Spleen (tissue), 11 donors: Measurements from ENCODE around the gene PRMT1. TPM values are rescaled to one million over a fixed set of nuclear protein-coding genes. Genes with fewer than 3 reads are reported as not detected.
A peak's percentile ranks its signal among the peaks of the same experiment; 100 is the strongest.

Source experiments
- DNase-seq: peaks from one replicate; pipeline ENCODE4 v3.0.0-alpha.2; 2020
- H3K27ac ChIP-seq, 8 donors: fragments of 200-600 bp; sonication (generic) in 7 of 8; 1 replicate in 4 of 8; 2 replicates in 4 of 8; pipeline versions ENCODE4 v1.5.0 to v1.8.0; 2016 to 2021; ENCODE audit warnings: inconsistent platforms in 4 of 8, mild to moderate bottlenecking in 4 of 8, moderate library complexity in 1 of 8
- H3K27me3 ChIP-seq, 7 donors: fragments of 200-600 bp; sonication (generic) in 6 of 7; replicated peaks in 1 of 7; 1 replicate in 4 of 7; 2 replicates in 3 of 7; pipeline versions ENCODE4 v1.5.0 to v1.8.0; 2016 to 2021; ENCODE audit warnings: inconsistent platforms in 3 of 7, mild to moderate bottlenecking in 1 of 7
- H3K36me3 ChIP-seq, 6 donors: fragments of 200-600 bp; sonication (generic) in 5 of 6; 1 replicate in 4 of 6; 2 replicates in 2 of 6; pipeline versions ENCODE4 v1.5.0 to v1.8.0; 2016 to 2021; ENCODE audit warnings: inconsistent platforms in 2 of 6
- H3K4me1 ChIP-seq, 6 donors: fragments of 200-600 bp; sonication (generic) in 5 of 6; 1 replicate in 3 of 6; 2 replicates in 3 of 6; pipeline versions ENCODE4 v1.5.0 to v1.8.0; 2016 to 2021; ENCODE audit warnings: inconsistent platforms in 3 of 6
- H3K4me3 ChIP-seq, 8 donors: fragments of 200-600 bp; sonication (generic) in 7 of 8; 1 replicate in 4 of 8; 2 replicates in 4 of 8; pipeline versions ENCODE4 v1.5.0 to v1.8.0; 2016 to 2021; ENCODE audit warnings: inconsistent platforms in 4 of 8, mild to moderate bottlenecking in 4 of 8, moderate library complexity in 2 of 8
- H3K9me3 ChIP-seq, 8 donors: fragments of 200-600 bp; sonication (generic) in 7 of 8; 1 replicate in 4 of 8; 2 replicates in 4 of 8; pipeline versions ENCODE4 v1.5.0 to v1.8.0; 2016 to 2021; ENCODE audit warnings: inconsistent platforms in 4 of 8
- POLR2A ChIP-seq, 3 donors: fragments of 450-650 bp; IDR thresholded peaks; one replicate each; pipeline ENCODE4 v1.5.1; 2017; ENCODE audit warnings: antibody characterized with exemption in 3 of 3, mild to moderate bottlenecking in 1 of 3
- POLR2AphosphoS5 ChIP-seq, 3 donors: sonication (generic); formaldehyde crosslinking; IDR thresholded peaks; one replicate each; pipeline ENCODE4 v1.5.1; 2017; ENCODE audit warnings: antibody characterized with exemption in 3 of 3
- WGBS, 5 donors: extraction: QIAGEN DNeasy Blood & Tissue Kit in 3 of 5; methylation state at CpG; one replicate each; pipeline versions ENCODE4 v1.1.5 to v1.1.7; 2013 to 2018; 5-methylcytosine and 5-hydroxymethylcytosine counted together
- intact Hi-C: fragments of 100-400 bp; cut with DNase I; formaldehyde crosslinking; loops from one replicate; pipeline ENCODE4 v1.15.0; 2023; ENCODE audit warnings: low total_unique reads
- polyA plus RNA-seq, 3 donors: library from polyadenylated mRNA; stranded (reverse); fragments of 200-250 nt; gene quantifications; one replicate each; pipeline ENCODE4 v1.2.1, GENCODE V29; 2013
- total RNA-seq, 7 donors: library from RNA; depleted of rRNA in 3 of 7; stranded (reverse); fragments of >200 nt in 3 of 7; fragmentation: NEBNext Ultra II Directional in 4 of 7; extraction: Animal tissue kit (Norgen Biotek cat#: 25700) in 4 of 7; gene quantifications; one replicate each; pipeline versions ENCODE4 v1.1.0 to v1.2.1, GENCODE V29; 2016 to 2021
- TF ChIP-seq, protein P1 (sequence below), 11 experiments: fragments of 200-600 bp in 7 of 11; fragments of 450-650 bp in 4 of 11; sonication (generic) in 4 of 11; IDR thresholded peaks in 8 of 11; conservative IDR thresholded peaks in 3 of 11; 1 replicate in 7 of 11; 2 replicates in 4 of 11; pipeline versions ENCODE4 v1.4.0 to v1.8.0; 2016 to 2021; ENCODE audit warnings: antibody characterized with exemption in 11 of 11, inconsistent platforms in 4 of 11, mild to moderate bottlenecking in 1 of 11
- donor health status: healthy with polysubstance abuse.
- donor health status: DM: no; HTN: no; CAD: no; lungs with moderate emphysema.
- donor health status: DM: no; HTN: no; CAD: no.
- donor health status: Bipolar disorder and iron deficiency.
- donor health status: healthy.
- donor health status: DM: no; HTN: no; CAD: no.
- donor health status: DM: yes; HTN: yes; CAD: no.

Gene PRMT1
- total and polyA plus RNA-seq, 10 donors, result 108 to 175 (median 124) TPM

- Histone ChIP-seq H3K36me3 (peaks cover 0 to 35% (median 19%) of the 10 kb centered on the region in 6 donors), H3K27ac (peak overlapping the region; percentile 89 to 97 (median 94)), H3K27me3 (no peaks in the 10 kb centered on the region), H3K4me3 (peak overlapping the region; percentile 88 to 100 (median 98)), H3K9me3 (no peaks in the 10 kb centered on the region), H3K4me1 (peaks cover 23 to 79% (median 48%) of the 10 kb centered on the region in 6 donors)
- 1 to 4% (median 3%) methylated on average over 16 to 21 of the region's 21 CpGs for WGBS, 5 donors
- intact Hi-C loops, result loop anchor here (10.0 kb wide), 1 partner anchor 103 kb away; no protein-coding TSS in a partner anchor
- TF ChIP-seq, protein P1, sequence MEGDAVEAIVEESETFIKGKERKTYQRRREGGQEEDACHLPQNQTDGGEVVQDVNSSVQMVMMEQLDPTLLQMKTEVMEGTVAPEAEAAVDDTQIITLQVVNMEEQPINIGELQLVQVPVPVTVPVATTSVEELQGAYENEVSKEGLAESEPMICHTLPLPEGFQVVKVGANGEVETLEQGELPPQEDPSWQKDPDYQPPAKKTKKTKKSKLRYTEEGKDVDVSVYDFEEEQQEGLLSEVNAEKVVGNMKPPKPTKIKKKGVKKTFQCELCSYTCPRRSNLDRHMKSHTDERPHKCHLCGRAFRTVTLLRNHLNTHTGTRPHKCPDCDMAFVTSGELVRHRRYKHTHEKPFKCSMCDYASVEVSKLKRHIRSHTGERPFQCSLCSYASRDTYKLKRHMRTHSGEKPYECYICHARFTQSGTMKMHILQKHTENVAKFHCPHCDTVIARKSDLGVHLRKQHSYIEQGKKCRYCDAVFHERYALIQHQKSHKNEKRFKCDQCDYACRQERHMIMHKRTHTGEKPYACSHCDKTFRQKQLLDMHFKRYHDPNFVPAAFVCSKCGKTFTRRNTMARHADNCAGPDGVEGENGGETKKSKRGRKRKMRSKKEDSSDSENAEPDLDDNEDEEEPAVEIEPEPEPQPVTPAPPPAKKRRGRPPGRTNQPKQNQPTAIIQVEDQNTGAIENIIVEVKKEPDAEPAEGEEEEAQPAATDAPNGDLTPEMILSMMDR (IDR thresholded peaks at IDR 0.05 in 8 of 11, conservative IDR thresholded peaks at IDR 0.05 in 3 of 11), result peak; percentile 46 to 83 (median 72)
- no peak for TF ChIP-seq POLR2A (IDR thresholded peaks at IDR 0.05)
- DNase-seq, result peak; percentile 91
These were observed 1.0 kb downstream of the PRMT1 start for GRCh38 chr19:49677901-49678674.

DNA sequence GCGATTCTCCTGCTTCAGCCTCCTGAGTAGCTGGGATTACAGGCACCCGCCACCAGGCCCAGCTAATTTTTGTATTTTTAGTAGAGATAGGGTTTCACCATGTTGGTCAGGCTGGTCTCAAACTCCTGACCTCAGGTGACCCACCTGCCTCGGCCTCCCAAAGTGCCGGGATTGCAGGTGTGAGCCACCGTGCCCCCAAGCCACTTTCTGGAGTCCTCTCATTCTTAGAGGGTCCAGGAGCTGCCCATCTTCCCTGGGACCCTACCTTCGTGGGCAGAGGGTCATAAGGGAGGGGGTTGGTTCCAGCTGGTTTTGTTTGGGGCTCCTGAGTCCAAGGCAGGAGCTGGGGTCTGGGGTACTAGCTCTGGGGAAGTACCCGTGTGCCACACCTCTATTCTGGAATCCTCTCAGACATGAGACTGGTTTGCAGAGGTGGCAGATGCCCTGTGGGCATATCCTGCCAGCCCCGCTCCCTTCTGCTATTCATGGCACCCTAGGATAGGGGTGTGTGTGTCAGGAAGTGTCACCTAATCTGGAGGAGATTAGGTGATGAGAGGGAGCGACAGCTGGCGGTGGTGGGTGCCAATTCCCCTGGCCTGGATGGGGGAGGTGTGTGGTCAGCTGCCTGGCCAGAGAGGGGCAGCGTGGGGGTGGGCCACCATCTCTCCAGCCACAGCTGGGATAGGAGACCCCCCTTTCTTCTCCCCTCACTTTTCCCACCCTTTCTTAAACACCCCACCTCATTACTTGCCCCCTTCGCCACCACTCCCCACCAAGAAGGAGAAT, 2.1 kb downstream of the PRMT1 start:
- Histone ChIP-seq H3K4me3 (no peak overlapping the region), H3K27ac (peak overlapping the region in 5 of 8 donors; percentile 94 to 97 (median 94)), H3K36me3 (peaks cover 0 to 46% (median 30%) of the 10 kb centered on the region in 6 donors), H3K27me3 (no peaks in the 10 kb centered on the region), H3K4me1 (peaks cover 23 to 71% (median 50%) of the 10 kb centered on the region in 6 donors), H3K9me3 (no peaks in the 10 kb centered on the region)
- peak; percentile 75 for DNase-seq
- intact Hi-C loops, result loop anchor here (10.0 kb wide), 1 partner anchor 104 kb away; no protein-coding TSS in a partner anchor
- TF ChIP-seq POLR2A (IDR thresholded peaks at IDR 0.05) (no peak), POLR2AphosphoS5 (IDR thresholded peaks at IDR 0.05) (no peak)
- TF ChIP-seq, protein P1 (IDR thresholded peaks at IDR 0.05 in 8 of 11, conservative IDR thresholded peaks at IDR 0.05 in 3 of 11), result no peak
- WGBS, 5 donors, result 55 to 77% (median 65%) methylated on average over 11 to 12 of the region's 12 CpGs

GRCh38 chr19:49679771-49680413, 2.8 kb downstream of the PRMT1 start:
- TF ChIP-seq, protein P1 (IDR thresholded peaks at IDR 0.05 in 8 of 11, conservative IDR thresholded peaks at IDR 0.05 in 3 of 11), result no peak
- no peak for TF ChIP-seq POLR2A (IDR thresholded peaks at IDR 0.05)
- TF ChIP-seq POLR2AphosphoS5 (IDR thresholded peaks at IDR 0.05), result no peak
- WGBS, 5 donors, result 61 to 78% (median 67%) methylated on average over 10 of the region's 10 CpGs
- intact Hi-C loops, result loop anchor here (10.0 kb wide), 1 partner anchor 105 kb away; no protein-coding TSS in a partner anchor
- Histone ChIP-seq H3K27me3 (no peaks in the 10 kb centered on the region), H3K36me3 (peaks cover under 1 to 54% (median 37%) of the 10 kb centered on the region in 6 donors), H3K9me3 (no peaks in the 10 kb centered on the region), H3K4me3 (peak overlapping the region in 2 of 8 donors; percentile 25 to 57), H3K4me1 (peaks cover 23 to 71% (median 48%) of the 10 kb centered on the region in 6 donors), H3K27ac (peak overlapping the region in 7 of 8 donors; percentile 39 to 97 (median 74))
- DNase-seq, result peak; percentile 49
